GM21529 (cell line): ENCODE results near the gene C6orf141.
A peak's percentile ranks its signal among the peaks of the same experiment; 100 is the strongest.

Experiments
- ATAC-seq: cut with Tn5 transposase; IDR thresholded peaks from one replicate; pipeline ENCODE4 v1.9.1; 2021; ENCODE audit not compliant: unreplicated experiment

The C6orf141 gene

GRCh38 chr6:49550492-49551077 lies at the start of gene C6orf141:
Gene C6orf141 (plus strand): TSS chr6:49550668. CDS start chr6:49550793, 125 bp downstream.
- ATAC-seq, result peak; percentile 50

- no peak for ATAC-seq
These were observed 45.8 kb upstream of the C6orf141 start for GRCh38 chr6:49504666-49505065.

- ATAC-seq, result no peak
These were observed 43.8 kb upstream of the C6orf141 start for GRCh38 chr6:49506569-49507111.

- ATAC-seq, result no peak
These were observed 41.1 kb upstream of the C6orf141 start for GRCh38 chr6:49509342-49509741.

GRCh38 chr6:49513153-49513989 lies 37.1 kb upstream of the C6orf141 start:
- ATAC-seq, result no peak

- ATAC-seq, result no peak
These were observed 35.6 kb upstream of the C6orf141 start for GRCh38 chr6:49514571-49515484.

GRCh38 chr6:49515485-49516146 lies 34.9 kb upstream of the C6orf141 start:
- ATAC-seq, result no peak

GRCh38 chr6:49516147-49516505 lies 34.3 kb upstream of the C6orf141 start:
- ATAC-seq, result no peak

GRCh38 chr6:49517919-49518318 lies 32.5 kb upstream of the C6orf141 start:
- ATAC-seq, result no peak

GRCh38 chr6:49519660-49520059 lies 30.8 kb upstream of the C6orf141 start:
- ATAC-seq, result peak; percentile 94

- no peak for ATAC-seq
These were observed 27.5 kb upstream of the C6orf141 start for GRCh38 chr6:49522710-49523593.

- no peak for ATAC-seq
These were observed 26.6 kb upstream of the C6orf141 start for GRCh38 chr6:49523901-49524300.

GRCh38 chr6:49524541-49524940 lies 25.9 kb upstream of the C6orf141 start:
- no peak for ATAC-seq

- no peak for ATAC-seq
These were observed 23.9 kb upstream of the C6orf141 start for GRCh38 chr6:49526598-49526997.

GRCh38 chr6:49527320-49527719 lies 23.1 kb upstream of the C6orf141 start:
- no peak for ATAC-seq

- no peak for ATAC-seq
These were observed 21.9 kb upstream of the C6orf141 start for GRCh38 chr6:49528571-49528970.

GRCh38 chr6:49530141-49530776 lies 20.2 kb upstream of the C6orf141 start:
- no peak for ATAC-seq

- peak; percentile 89 for ATAC-seq
These were observed 18.5 kb upstream of the C6orf141 start for GRCh38 chr6:49531774-49532569.
